Stimulated activated naive CD8-positive, alpha-beta T cell treated with anti-CD3 and anti-CD28 coated beads, Interleukin-15, Interleukin-2, amounts not matched to agents 100 ng/mL and 50 ng/mL, for 24 hours (primary cell): ENCODE results near the gene PHF11.

Experiments used
- H3K27ac Mint-ChIP-seq: one replicate; pipeline ENCODE4 v1.8.0; 2021; ENCODE audit warnings: mild to moderate bottlenecking, mixed read lengths
- H3K27me3 Mint-ChIP-seq: one replicate; pipeline ENCODE4 v1.8.0; 2021; ENCODE audit warnings: mixed read lengths
- H3K36me3 Mint-ChIP-seq: one replicate; pipeline ENCODE4 v1.8.0; 2021; ENCODE audit warnings: low read depth, mixed read lengths
- H3K4me1 Mint-ChIP-seq: one replicate; pipeline ENCODE4 v1.8.0; 2021; ENCODE audit warnings: low read depth, mixed read lengths
- H3K4me3 Mint-ChIP-seq: one replicate; pipeline ENCODE4 v1.8.0; 2021; ENCODE audit warnings: mild to moderate bottlenecking, mixed read lengths
- H3K9me3 Mint-ChIP-seq: one replicate; pipeline ENCODE4 v1.8.0; 2021; ENCODE audit warnings: mixed read lengths

Gene PHF11

DNA sequence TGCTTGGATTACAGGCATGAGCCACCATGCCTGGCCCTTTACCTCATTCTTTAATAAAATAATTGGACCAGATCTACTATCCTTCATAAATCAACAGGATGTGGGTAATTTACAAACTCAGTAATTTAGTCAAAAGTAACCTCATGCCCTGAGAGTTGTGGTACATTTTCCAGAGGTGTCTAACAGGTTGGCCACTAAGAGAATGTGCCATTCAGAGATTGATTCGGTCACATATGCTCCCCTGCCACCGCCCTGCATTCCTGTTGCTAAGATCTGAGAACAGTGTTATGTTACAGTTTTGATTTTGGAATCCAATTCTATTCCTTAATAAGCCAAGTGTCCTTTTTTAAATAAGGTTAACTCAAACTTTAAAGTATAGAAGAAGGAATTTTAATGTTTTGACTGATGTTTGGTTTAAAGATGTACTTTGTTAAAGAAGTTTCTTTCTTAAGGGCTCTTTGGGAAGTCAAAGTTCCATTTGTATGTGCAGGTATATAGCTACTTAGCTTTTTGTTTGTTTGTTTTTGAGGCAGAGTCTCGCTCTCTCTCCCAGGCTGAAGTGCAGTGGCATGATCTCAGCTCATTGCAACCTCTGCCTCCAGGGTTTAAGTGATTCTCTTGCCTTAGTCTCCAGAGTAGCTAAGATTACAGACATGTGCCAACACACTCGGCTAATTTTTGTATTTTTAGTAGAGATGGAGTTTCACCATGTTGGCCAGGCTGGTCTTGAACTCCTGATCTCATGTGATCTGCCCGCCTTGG lies 29.2 kb downstream of the PHF11 start:
- H3K27me3 Mint-ChIP-seq: no peaks in the 10 kb centered on the region
- peaks cover 61% of the 10 kb centered on the region for H3K36me3 Mint-ChIP-seq
- H3K9me3 Mint-ChIP-seq: no peaks in the 10 kb centered on the region
- H3K27ac Mint-ChIP-seq: no peak overlapping the region
- peaks cover 7% of the 10 kb centered on the region for H3K4me1 Mint-ChIP-seq
- H3K4me3 Mint-ChIP-seq: no peak overlapping the region

- Mint-ChIP-seq H3K27ac (peak overlapping the region; percentile 33), H3K4me3 (no peak overlapping the region), H3K9me3 (no peaks in the 10 kb centered on the region), H3K27me3 (no peaks in the 10 kb centered on the region), H3K4me1 (peaks cover 16% of the 10 kb centered on the region), H3K36me3 (peaks cover 61% of the 10 kb centered on the region)
Measured at GRCh38 chr13:49527123-49527522, 31.4 kb downstream of the PHF11 start.

DNA sequence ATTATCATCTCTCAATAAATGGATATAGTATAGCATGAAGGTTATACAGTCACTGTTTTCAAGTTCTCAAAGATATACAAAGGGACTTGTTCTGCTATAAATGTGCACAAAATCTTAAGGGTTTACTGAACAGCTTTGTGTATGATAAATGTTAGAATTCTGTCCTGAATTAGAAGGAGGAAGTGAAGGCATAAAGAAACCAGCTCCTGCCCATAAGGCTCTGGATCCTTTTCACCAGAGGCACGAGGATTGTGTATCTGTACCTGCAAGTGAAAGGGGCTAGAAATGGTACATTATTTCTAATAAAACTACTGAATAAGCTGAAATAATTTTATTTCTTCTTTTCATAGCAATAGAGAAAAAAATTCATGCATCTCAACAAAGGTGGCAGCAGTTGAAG lies 32.4 kb downstream of the PHF11 start:
- H3K27me3 Mint-ChIP-seq: no peaks in the 10 kb centered on the region
- no peak overlapping the region for H3K27ac Mint-ChIP-seq
- no peaks in the 10 kb centered on the region for H3K9me3 Mint-ChIP-seq
- peaks cover 24% of the 10 kb centered on the region for H3K4me1 Mint-ChIP-seq
- H3K36me3 Mint-ChIP-seq: peaks cover 61% of the 10 kb centered on the region
- H3K4me3 Mint-ChIP-seq: no peak overlapping the region

- Mint-ChIP-seq H3K27ac (peak overlapping the region; percentile 61), H3K9me3 (no peaks in the 10 kb centered on the region), H3K4me3 (no peak overlapping the region), H3K27me3 (no peaks in the 10 kb centered on the region), H3K4me1 (peaks cover 26% of the 10 kb centered on the region), H3K36me3 (peaks cover 51% of the 10 kb centered on the region)
Measured at GRCh38 chr13:49530457-49530856, 34.7 kb downstream of the PHF11 start.

DNA sequence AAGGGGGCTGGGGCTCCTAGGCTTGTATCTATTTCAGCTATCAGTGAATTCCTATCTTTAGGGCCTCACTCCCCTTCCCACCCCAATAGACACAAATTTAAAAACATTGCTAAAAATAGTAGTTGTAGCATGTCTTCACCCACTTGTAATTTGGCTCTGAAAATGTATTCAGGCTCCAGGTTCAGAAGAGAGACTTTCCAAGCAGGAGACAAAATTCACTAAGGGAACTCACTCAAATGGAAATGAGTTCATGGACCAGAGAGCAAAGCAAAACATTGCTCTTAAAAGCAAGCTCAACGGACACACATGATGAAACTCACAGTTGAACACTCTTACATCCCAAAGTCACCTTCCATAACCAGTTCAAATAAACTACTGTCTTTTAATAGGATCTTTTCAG lies 36.8 kb downstream of the PHF11 start:
- peaks cover 47% of the 10 kb centered on the region for H3K36me3 Mint-ChIP-seq
- no peaks in the 10 kb centered on the region for H3K27me3 Mint-ChIP-seq
- H3K27ac Mint-ChIP-seq: no peak overlapping the region
- no peaks in the 10 kb centered on the region for H3K9me3 Mint-ChIP-seq
- H3K4me3 Mint-ChIP-seq: no peak overlapping the region
- H3K4me1 Mint-ChIP-seq: peaks cover 26% of the 10 kb centered on the region

- Mint-ChIP-seq H3K4me3 (no peak overlapping the region), H3K27ac (no peak overlapping the region), H3K4me1 (peaks cover 26% of the 10 kb centered on the region), H3K36me3 (peaks cover 49% of the 10 kb centered on the region), H3K9me3 (no peaks in the 10 kb centered on the region), H3K27me3 (no peaks in the 10 kb centered on the region)
Measured at GRCh38 chr13:49533011-49533410, 37.3 kb downstream of the PHF11 start.

DNA sequence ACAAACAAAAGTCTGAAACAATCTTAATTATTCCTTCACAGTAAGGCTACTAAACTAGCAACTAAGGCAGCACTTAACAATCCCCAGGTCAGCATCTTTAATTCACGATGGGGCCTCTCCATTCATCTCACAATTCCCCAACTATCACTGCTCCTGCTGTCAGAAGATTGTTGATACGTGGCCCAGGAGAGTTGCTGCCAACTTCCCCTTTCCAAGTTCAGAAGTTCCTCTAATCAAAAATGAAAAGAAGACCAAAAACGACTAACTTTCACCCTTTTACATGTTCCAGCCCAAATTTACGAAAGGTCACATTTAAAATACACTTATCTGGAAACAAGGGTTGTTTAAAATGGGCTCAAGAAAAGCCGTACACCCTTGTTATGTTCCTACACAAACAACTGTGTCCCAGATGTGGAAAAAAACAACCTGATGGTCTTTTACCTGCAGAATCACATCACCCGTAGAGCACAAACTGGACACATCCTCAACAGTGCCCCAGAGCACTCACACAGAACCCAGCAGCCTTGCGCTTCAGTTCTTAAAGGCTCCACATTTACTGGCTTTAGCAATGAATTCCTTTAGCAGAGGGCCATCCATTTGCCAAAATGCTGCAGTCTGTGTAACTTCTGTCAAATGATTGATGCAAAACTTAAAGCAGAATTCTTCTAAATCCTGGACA lies 38.0 kb downstream of the PHF11 start:
- peaks cover 45% of the 10 kb centered on the region for H3K36me3 Mint-ChIP-seq
- H3K4me3 Mint-ChIP-seq: peak overlapping the region; percentile 7
- peaks cover 26% of the 10 kb centered on the region for H3K4me1 Mint-ChIP-seq
- H3K27me3 Mint-ChIP-seq: no peaks in the 10 kb centered on the region
- no peaks in the 10 kb centered on the region for H3K9me3 Mint-ChIP-seq
- H3K27ac Mint-ChIP-seq: no peak overlapping the region

GRCh38 chr13:49536144-49536873 lies 40.6 kb downstream of the PHF11 start:
- Mint-ChIP-seq H3K27me3 (no peaks in the 10 kb centered on the region), H3K4me1 (peaks cover 34% of the 10 kb centered on the region), H3K27ac (no peak overlapping the region)

DNA sequence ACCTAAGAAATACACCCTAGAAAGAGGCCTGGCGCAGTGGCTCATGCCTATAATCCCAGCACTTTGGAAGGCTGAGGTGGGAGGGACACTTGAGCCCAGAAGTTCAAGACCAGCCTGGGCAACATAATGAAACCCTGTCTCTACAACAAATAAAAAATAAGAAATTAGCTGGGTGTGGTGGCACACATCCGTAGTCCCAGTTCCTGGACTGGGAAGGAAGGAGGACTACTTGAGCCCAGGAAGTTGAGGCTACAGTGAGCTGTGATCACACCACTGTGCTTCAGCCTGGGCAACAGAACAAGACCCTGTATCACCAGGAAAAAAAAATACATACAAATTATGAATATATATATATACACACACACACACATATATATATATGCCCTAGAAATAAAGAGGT lies 42.7 kb downstream of the PHF11 start:
- Mint-ChIP-seq H3K4me3 (no peak overlapping the region), H3K27ac (no peak overlapping the region), H3K36me3 (peaks cover 41% of the 10 kb centered on the region), H3K4me1 (peaks cover 24% of the 10 kb centered on the region), H3K9me3 (no peaks in the 10 kb centered on the region), H3K27me3 (no peaks in the 10 kb centered on the region)

More at GRCh38 chr13:49536144-49536873, 40.6 kb downstream of the PHF11 start:
- Mint-ChIP-seq H3K9me3 (no peaks in the 10 kb centered on the region), H3K36me3 (peaks cover 48% of the 10 kb centered on the region), H3K4me3 (no peak overlapping the region)

DNA sequence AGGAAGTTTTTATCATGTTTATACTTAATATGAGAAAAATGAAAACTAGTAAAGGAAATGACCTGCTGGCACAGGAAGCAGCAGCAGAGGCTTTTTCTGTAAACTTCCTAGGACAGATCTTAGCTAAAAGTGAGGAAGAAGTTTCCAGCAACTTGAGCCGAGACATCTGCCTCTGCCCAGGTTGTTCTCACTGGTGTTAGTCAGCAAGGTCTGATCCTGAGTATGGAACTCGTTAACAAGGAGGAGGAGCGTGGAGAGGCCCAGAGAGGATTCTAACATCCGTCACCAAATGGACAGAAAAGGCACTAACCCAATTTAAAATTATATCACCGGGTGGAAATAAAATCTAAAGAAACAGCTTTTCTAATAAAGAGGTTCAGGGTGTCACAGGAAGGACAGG lies 43.6 kb downstream of the PHF11 start:
- Mint-ChIP-seq H3K4me3 (no peak overlapping the region), H3K27ac (peak overlapping the region; percentile 71), H3K9me3 (no peaks in the 10 kb centered on the region), H3K36me3 (peaks cover 36% of the 10 kb centered on the region), H3K27me3 (no peaks in the 10 kb centered on the region), H3K4me1 (peaks cover 20% of the 10 kb centered on the region)

GRCh38 chr13:49539746-49540145 lies 44.0 kb downstream of the PHF11 start:
- no peak overlapping the region for H3K27ac Mint-ChIP-seq
- H3K36me3 Mint-ChIP-seq: peaks cover 36% of the 10 kb centered on the region

GRCh38 chr13:49540552-49540951 lies 44.8 kb downstream of the PHF11 start:
- Mint-ChIP-seq H3K9me3 (no peaks in the 10 kb centered on the region), H3K27me3 (no peaks in the 10 kb centered on the region), H3K4me3 (peak overlapping the region; percentile 49), H3K36me3 (peaks cover 40% of the 10 kb centered on the region), H3K4me1 (peaks cover 20% of the 10 kb centered on the region), H3K27ac (peak overlapping the region; percentile 72)

More at GRCh38 chr13:49539746-49540145, 44.0 kb downstream of the PHF11 start:
- Mint-ChIP-seq H3K27me3 (no peaks in the 10 kb centered on the region), H3K4me3 (no peak overlapping the region), H3K4me1 (peaks cover 20% of the 10 kb centered on the region), H3K9me3 (no peaks in the 10 kb centered on the region)

GRCh38 chr13:49543656-49544055 lies 47.9 kb downstream of the PHF11 start:
- Mint-ChIP-seq H3K9me3 (no peaks in the 10 kb centered on the region), H3K4me3 (no peak overlapping the region), H3K36me3 (peaks cover 36% of the 10 kb centered on the region), H3K27ac (no peak overlapping the region), H3K27me3 (no peaks in the 10 kb centered on the region), H3K4me1 (peaks cover 20% of the 10 kb centered on the region)

DNA sequence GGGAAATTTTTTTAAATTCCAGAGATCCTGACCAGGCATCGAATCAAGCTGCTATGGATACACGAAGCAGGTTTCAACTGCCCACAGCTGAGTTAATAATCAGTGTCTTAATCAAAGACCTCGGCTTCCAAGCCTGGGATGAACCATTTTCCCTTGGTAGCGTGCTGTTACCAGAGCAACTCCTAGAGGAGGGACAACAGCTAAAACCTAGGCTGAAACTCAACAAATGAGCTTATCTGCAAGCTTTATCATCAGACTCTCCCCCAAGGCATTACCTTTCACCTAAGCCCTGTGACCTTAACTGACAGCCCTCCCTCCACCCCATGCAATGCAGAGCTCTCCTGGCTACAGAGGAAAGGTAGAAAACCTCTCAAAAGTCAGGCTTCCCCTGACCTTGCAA lies 49.9 kb downstream of the PHF11 start:
- Mint-ChIP-seq H3K27me3 (no peaks in the 10 kb centered on the region), H3K27ac (no peak overlapping the region), H3K4me1 (peaks cover 4% of the 10 kb centered on the region), H3K4me3 (no peak overlapping the region), H3K9me3 (no peaks in the 10 kb centered on the region), H3K36me3 (peaks cover 39% of the 10 kb centered on the region)

- Mint-ChIP-seq H3K4me3 (no peak overlapping the region), H3K36me3 (peaks cover 36% of the 10 kb centered on the region), H3K4me1 (no peaks in the 10 kb centered on the region), H3K9me3 (no peaks in the 10 kb centered on the region), H3K27ac (no peak overlapping the region), H3K27me3 (no peaks in the 10 kb centered on the region)
Measured at GRCh38 chr13:49546561-49546960, 50.8 kb downstream of the PHF11 start.
